Myocyte (in vitro differentiated cells): ENCODE data around the gene XRCC6. TPM values are rescaled to one million over a fixed set of nuclear protein-coding genes. Genes with fewer than 3 reads are reported as not detected.
"Not testable (repeated sequence)": the region's sequence is repeated elsewhere in the genome, so short reads cannot be mapped to it uniquely, and the experiment has no call there.

ENCODE experiments used
- DNase-seq: peaks from one replicate; pipeline ENCODE4 v3.0.0-alpha.2; 2012; ENCODE audit warnings: low read depth
- total RNA-seq: library from RNA; depleted of rRNA; stranded (reverse); fragments of >200 nt; gene quantifications from 2 replicates; pipeline ENCODE4 v1.2.3, GENCODE V29; 2014

The XRCC6 gene
- total RNA-seq, 1 donor from 2014 or later = 353 TPM

GRCh38 chr22:41598081-41598480, 23.0 kb upstream of the XRCC6 start:
- peak; percentile 68 for DNase-seq

GRCh38 chr22:41598891-41599635, 22.0 kb upstream of the XRCC6 start:
- DNase-seq = no peak

GRCh38 chr22:41600976-41601375, 20.1 kb upstream of the XRCC6 start:
- no peak for DNase-seq

- peak; percentile 37 for DNase-seq
Observed at GRCh38 chr22:41603873-41604332, 17.2 kb upstream of the XRCC6 start.

GRCh38 chr22:41608386-41608785, 12.7 kb upstream of the XRCC6 start:
- no peak for DNase-seq

DNA sequence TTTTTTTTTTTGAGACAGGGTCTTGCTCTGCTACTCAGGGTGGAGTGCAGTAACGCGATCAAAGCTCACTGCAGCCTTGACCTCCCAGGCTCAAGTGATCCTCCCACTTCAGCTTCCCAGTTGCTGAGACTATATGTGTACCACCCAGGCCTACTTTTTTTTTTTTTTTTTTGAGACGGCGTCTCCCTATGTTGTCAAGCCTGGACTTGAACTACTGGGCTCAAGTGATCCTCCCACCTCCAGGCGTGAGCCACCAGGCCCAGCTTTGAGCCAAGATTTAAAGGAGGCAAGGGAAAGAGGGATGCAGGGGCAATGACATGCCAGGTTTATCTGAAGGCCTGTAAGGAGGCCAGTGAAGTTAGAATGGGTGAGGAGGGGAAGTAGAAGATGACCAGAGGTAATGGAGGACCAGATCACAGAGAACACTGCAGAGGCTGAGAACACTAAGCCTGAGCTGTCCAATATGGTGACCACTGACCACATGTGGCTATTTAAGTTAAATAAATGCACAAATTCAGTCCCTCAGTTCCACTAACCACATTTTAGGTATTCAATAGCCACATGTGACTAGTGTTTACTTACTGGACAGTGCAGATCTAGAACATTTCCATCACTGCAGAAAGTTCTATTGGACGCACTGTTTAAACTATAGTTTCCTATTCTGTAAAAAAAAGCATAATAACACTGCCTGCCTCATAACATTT, 8.3 kb upstream of the XRCC6 start:
- no peak for DNase-seq

GRCh38 chr22:41613456-41613855, 7.6 kb upstream of the XRCC6 start:
- DNase-seq = no peak

DNA sequence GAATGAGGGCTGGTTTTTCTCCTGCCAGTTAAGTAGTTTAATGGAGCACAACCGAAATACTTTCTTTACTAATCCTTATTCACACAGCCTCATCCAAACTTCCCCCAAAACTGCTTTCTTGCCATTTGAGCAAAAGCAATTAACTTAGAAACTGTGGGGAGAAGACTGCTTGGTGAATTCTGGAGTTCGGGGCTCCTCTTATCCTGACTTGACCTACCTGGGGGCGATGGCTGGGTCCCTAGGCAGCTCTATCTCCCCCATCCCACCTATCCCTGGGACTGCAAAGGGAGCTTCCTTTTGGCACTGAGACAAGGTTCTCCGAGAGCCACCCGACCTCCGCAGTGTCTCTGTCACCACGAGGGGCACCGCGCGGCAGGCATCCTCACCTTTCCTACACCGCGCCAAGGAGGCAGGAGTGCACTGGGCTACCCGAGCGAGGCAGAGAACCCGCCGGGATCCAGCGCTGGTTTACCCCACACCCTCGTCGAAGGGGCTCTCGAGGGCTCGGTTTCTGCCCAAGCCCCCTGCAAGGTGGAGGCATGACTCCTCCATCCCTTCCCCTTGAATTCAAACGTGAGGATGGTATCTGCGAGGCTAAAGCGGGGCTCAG, 1.0 kb upstream of the XRCC6 start:
- DNase-seq = peak; percentile 7

GRCh38 chr22:41620589-41621098, 451 bp upstream of the XRCC6 start, which contains the start of gene DESI1:
TSS of gene DESI1 (minus strand) at chr22:41621043. CDS start at chr22:41620839, 204 bp downstream.
- DNase-seq = no peak

DNA sequence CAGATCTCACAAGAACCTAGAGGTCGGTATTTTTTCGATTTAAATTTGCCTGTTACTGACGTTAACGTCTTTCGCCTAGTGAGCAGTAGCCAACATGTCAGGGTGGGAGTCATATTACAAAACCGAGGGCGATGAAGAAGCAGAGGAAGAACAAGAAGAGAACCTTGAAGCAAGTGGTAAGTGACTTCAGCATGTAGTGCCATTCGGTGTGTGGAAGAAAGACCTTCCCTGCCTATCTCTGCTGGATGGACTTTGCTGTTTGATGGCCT, 750 bp downstream of the XRCC6 start:
- no peak for DNase-seq

GRCh38 chr22:41625577-41625976, 4.5 kb downstream of the XRCC6 start:
- DNase-seq = no peak

DNA sequence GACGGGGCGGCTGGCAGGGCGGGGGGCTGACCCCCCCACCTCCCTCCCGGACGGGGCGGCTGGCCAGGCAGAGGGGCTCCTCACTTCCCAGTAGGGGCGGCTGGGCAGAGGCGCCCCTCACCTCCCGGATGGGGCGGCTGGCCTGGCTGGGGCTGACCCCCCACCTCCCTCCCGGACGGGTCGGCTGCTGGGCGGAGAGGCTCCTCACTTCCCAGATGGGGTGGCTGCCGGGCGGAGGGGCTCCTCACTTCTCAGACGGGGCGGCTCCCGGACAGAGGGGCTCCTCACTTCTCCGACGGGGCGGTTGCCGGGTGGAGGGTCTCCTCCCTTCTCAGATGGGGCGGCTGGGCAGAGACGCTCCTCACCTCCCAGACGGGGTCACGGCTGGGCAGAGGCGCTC, 10.0 kb downstream of the XRCC6 start:
- not testable (repeated sequence) for DNase-seq

GRCh38 chr22:41631615-41632014, 10.5 kb downstream of the XRCC6 start:
- DNase-seq = not testable (repeated sequence)

GRCh38 chr22:41634610-41635009, 13.5 kb downstream of the XRCC6 start:
- DNase-seq = not testable (repeated sequence)

DNA sequence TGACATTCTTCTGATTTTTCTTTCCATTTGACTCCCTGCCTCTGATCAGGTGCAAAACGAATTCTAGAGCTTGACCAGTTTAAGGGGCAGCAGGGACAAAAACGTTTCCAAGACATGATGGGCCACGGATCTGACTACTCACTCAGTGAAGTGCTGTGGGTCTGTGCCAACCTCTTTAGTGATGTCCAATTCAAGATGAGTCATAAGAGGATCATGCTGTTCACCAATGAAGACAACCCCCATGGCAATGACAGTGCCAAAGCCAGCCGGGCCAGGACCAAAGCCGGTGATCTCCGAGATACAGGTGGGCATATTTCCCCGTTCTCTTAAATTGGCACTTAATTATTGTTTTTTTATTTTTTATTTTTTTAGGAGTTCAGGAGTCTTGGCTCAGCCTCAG, 15.4 kb downstream of the XRCC6 start:
- DNase-seq = peak; percentile 61

DNA sequence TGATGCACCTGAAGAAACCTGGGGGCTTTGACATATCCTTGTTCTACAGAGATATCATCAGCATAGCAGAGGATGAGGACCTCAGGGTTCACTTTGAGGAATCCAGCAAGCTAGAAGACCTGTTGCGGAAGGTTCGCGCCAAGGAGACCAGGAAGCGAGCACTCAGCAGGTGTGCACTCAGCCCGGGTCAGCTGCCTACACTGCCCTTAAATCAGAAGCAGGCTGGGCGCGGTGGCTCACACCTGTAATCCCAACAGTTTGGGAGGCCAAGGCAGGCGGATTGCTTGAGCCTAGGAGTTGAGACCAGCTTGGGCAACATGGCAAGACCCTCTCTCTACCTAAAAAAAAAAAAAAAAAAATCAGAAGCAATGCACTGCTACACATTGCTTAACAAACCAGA, 16.5 kb downstream of the XRCC6 start:
- not testable (repeated sequence) for DNase-seq

DNA sequence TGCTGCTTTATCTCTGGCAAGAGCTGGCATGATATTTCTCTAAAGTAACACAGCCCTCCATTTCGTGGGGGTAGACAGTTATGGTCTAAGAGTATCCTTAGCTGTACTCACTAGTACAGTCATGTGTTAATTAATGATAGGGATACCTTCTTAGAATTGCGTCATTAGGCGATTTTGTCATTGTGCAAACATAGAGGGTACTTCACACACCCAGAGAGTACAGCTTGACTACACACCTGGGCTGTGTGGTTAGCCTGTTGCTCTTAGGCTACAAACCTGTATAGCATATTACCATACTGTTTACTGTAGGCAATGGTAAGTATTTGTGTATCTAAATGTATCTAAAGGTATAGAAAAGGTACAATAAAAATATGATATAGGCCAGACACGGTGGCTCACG, 17.0 kb downstream of the XRCC6 start:
- no peak for DNase-seq

DNA sequence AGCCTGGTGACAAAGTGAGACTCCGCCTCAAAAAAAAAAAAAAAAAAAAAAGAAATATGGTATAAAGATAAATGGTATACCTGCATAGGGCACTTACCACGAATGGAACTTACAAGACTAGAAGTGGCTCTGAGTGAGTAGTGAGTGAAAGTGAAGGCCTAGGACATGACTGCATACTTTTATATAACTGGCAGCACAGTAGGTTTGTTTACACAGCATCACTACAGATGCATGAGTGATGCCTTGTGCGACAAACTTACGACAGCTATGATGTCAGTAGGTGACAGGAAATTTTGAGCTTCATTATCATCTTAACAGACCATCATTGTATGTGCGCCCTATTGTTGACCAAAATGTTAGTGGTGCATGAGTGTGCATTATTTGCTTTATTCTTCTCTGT, 17.7 kb downstream of the XRCC6 start:
- DNase-seq = no peak

DNA sequence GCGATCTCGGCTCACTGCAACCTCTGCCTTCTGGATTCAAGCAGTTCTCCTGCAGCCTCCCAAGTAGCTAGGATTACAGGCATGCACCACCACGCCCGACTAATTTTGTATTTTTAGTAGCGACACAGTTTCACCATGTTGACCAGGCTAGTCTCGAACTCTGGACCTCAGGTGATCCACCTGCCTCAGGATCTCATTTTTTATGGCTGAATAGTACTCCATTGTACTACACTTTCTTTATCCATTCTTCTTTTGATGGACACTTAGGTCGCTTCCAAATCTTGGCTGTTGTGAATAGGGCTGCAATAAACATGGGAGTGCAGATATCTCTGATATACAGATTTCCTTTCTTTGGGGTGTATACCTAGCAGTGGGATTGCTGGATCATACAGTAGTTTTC, 20.8 kb downstream of the XRCC6 start:
- no peak for DNase-seq

DNA sequence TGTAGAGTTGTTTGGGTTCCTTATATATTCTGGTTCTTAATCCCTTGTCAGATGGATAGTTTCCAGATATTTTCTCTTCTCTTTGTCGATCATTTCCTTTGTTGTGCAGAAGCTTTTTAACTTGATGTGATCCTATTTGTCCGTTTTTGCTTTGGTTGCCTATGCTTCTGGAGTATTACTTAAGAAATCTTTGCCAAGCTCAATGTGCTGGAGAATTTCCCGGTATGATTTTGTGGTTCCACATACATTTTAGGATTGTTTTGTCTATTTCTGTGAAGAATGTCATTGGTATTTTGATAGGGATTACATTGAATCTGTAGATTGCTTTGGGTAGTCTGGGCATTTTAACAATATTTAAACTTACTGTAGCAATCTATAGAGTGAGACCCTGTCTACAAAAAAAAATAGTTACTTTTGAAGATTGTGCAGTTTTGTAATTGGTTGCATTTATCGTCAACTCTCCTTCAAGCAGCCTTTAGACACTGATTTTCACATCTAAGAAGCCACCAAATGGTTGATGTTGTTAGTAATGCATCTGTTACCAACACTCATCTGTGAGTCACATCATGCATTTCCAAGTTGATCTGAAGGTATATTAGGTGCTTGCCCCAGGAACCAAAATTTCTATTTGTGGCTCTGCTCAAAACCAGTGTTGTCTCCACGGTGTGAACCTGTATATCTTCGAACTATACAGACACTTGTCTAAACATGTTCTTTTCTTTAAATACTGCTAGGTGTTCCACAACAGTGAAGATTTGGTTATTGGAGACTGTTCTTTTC, 21.4 kb downstream of the XRCC6 start:
- DNase-seq = no peak

- DNase-seq = no peak
Observed at GRCh38 chr22:41647771-41648170, 26.7 kb downstream of the XRCC6 start.
